ENCODE data around the gene PDE4D. TPM values are rescaled to one million over a fixed set of nuclear protein-coding genes. Genes with fewer than 3 reads are reported as not detected.

Gene PDE4D
- total and polyA plus RNA-seq, 2 donors (not counting 3 experiments of a cell fraction or from before 2014, with no cell fraction given): 34.5 to 51.2 TPM

DNA sequence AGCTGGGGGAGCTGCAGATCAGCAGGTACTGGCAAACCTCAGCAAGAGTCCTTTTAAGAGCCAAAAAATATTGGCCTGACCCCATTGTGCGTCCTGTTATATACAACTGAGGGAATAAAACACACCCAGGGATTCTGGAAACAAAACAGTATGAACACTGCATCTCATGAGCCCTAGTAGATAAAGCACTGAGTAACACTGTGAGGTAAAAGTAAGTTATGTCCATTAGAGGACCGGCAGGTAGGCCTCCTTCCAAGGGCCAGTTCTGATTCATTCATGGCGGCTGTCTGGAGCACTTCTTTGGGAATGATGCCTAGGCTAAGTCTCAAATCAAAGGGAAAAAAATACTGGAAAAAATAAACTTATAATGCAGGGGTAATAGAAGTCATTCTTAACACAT is 64.9 kb downstream of the PDE4D start:
- FAIRE-seq: no peak
- no TSS peak for BruUV-seq (replicated peaks)
- CTCF ChIA-PET: interaction anchor here (2.4 kb wide), 1 partner anchor 15 kb away, joined by 7 read pairs; no protein-coding TSS in a partner anchor
- DNase-seq (ENCODE audit: low read depth, low spot score): no peak
- H3K4me3 ChIP-seq (replicated peaks in 1 of 3; ENCODE audit: insufficient read depth in 1 of 3, low read depth in 1 of 3, low read length in 3 of 3): no peak overlapping the region
- peaks cover 14 to 42% of the 10 kb centered on the region in 2 experiments for H3K27me3 ChIP-seq (ENCODE audit: control insufficient read depth in 2 of 2, insufficient read depth in 2 of 2, low read length in 2 of 2)
- dilution Hi-C loops (cut with MboI; ENCODE audit: extremely low pct_ligation_motif_present, low sequenced_read_pairs) (no loop called here), intact Hi-C loops (cut with micrococcal nuclease) (no loop called here)
- no peaks in the 10 kb centered on the region for H3K9me1 ChIP-seq (replicated peaks; ENCODE audit: control insufficient read depth, extremely low read depth, insufficient read depth, low read length)
- no peaks in the 10 kb centered on the region for H4K20me1 ChIP-seq (replicated peaks; ENCODE audit: control insufficient read depth, extremely low read depth, insufficient read depth, low read length)
- POLR2A ChIA-PET: no interaction called here
- no peaks in the 10 kb centered on the region for H3K9me3 ChIP-seq (replicated peaks; ENCODE audit: control insufficient read depth, insufficient read depth, low read length)
- no peak overlapping the region for H3K27ac ChIP-seq (ENCODE audit: insufficient read depth, low read depth, low read length)
- H3K36me3 ChIP-seq (ENCODE audit: control insufficient read depth in 2 of 2, extremely low read depth in 1 of 2, insufficient read depth in 2 of 2, low read length in 2 of 2): no peaks in the 10 kb centered on the region
- no peak overlapping the region for H3K9ac ChIP-seq (replicated peaks; ENCODE audit: extremely low read depth, insufficient read depth, low read length)
- H3K4me1 ChIP-seq (ENCODE audit: control insufficient read depth, extremely low read depth, insufficient read depth, low read length): no peaks in the 10 kb centered on the region
- TF ChIP-seq CTCF (IDR thresholded peaks at IDR 0.05; ENCODE audit: extremely low read depth in 1 of 2, insufficient read depth in 1 of 2, low read depth in 1 of 2, low read length in 2 of 2) (no peak), FOS (IDR thresholded peaks at IDR 0.05; ENCODE audit: borderline replicate concordance, insufficient read depth, low read length) (no peak), MYC (IDR thresholded peaks at IDR 0.05; ENCODE audit: low read depth, low read length) (no peak), MAX (IDR thresholded peaks at IDR 0.05; ENCODE audit: insufficient read depth, insufficient read length) (no peak), EZH2 (IDR thresholded peaks at IDR 0.05; ENCODE audit: borderline replicate concordance, low read depth, low read length, severe bottlenecking) (no peak), GATA2 (IDR thresholded peaks at IDR 0.05; ENCODE audit: insufficient read depth, insufficient read length, low read depth, low read length) (no peak), POLR2A (IDR thresholded peaks at IDR 0.05; ENCODE audit: low read depth, low read length) (no peak), POLR2AphosphoS5 (IDR thresholded peaks at IDR 0.05; ENCODE audit: insufficient read depth, low read depth, low read length) (no peak), JUN (IDR thresholded peaks at IDR 0.05; ENCODE audit: borderline replicate concordance, insufficient read depth, insufficient read length, low read depth) (no peak)
- no peak overlapping the region for H3K4me2 ChIP-seq (ENCODE audit: insufficient read depth, low read length)
- no peak overlapping the region for H2AFZ ChIP-seq (ENCODE audit: low read depth, low read length)
- H3K79me2 ChIP-seq (ENCODE audit: control insufficient read depth, insufficient read depth, low read length): no peaks in the 10 kb centered on the region

Data from endothelial cell of umbilical vein (primary cell).